Measurements from ENCODE around the gene ANO2. TPM values are rescaled to one million over a fixed set of nuclear protein-coding genes. Genes with fewer than 3 reads are reported as not detected.

ANO2 gene
- total RNA-seq, 2 donors from 2014 or later, result not detected

DNA sequence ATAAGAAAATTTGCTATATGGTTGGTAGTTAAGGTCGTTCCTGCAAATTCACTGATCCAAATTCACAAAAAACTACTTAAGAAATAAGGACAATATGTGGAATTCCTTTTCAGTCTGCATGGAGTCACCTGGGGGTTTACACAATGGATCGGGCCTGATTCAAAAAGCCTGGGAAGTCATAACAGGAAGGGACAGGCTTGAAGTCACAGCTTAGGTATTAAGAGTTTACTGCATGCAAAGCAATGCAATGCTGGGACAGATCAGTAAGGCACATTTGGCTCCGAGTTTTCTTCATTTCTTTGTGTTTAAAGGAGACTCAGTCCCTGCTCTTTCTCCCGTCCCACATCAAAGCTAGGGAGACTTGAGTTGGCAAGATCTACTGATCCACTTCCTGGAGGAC is 359.9 kb downstream of the ANO2 start:
- no peak for DNase-seq (ENCODE audit: low spot score)
- Mint-ChIP-seq H3K4me1 (ENCODE audit: low read depth in 2 of 2) (no peaks in the 10 kb centered on the region), H3K27ac (no peak overlapping the region), H3K27me3 (peaks cover 4 to 5% of the 10 kb centered on the region in 2 donors), H3K36me3 (no peaks in the 10 kb centered on the region), H3K9me3 (no peaks in the 10 kb centered on the region), H3K4me3 (no peak overlapping the region)
- ATAC-seq, result no peak

DNA sequence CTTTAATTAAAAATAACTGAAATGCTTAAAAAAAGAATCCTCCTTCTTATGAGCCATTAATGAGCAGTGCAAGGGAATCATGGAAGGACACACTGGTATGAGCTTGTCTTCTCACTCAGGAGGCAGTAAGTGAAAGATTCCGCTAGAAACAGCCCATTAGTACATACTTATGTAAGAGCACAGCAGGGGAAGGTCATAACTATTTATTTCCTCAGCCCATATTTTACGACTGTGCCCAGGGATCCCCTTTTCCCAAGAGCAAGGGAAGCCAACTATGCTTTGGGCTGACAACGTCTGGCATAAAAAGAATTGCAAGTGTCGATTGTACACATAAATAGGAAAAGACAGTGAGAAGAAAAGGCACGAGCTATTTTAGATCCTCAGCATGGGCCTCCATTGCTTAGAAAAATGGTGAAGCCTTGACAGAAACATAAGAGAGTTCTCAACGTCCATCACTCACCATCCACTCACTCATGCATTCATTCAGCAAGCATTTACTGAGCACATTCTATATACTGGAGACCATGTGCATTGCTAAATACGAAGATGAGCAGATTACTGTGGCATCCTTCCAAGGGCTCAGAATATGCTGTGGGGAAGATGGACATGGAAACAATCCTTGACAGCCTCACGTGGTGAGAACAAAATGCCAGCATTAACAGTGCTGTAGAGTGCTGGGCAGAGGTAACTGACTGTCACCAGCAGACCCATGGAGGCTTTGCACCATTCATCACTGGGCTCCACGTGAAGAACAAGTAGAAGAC is 360.5 kb downstream of the ANO2 start:
- Mint-ChIP-seq H3K36me3 (no peaks in the 10 kb centered on the region), H3K4me3 (no peak overlapping the region), H3K27me3 (peaks cover 4 to 5% of the 10 kb centered on the region in 2 donors), H3K4me1 (ENCODE audit: low read depth in 2 of 2) (no peaks in the 10 kb centered on the region), H3K9me3 (no peaks in the 10 kb centered on the region), H3K27ac (no peak overlapping the region)
- DNase-seq (ENCODE audit: low spot score) (no peak), ATAC-seq (no peak)

DNA sequence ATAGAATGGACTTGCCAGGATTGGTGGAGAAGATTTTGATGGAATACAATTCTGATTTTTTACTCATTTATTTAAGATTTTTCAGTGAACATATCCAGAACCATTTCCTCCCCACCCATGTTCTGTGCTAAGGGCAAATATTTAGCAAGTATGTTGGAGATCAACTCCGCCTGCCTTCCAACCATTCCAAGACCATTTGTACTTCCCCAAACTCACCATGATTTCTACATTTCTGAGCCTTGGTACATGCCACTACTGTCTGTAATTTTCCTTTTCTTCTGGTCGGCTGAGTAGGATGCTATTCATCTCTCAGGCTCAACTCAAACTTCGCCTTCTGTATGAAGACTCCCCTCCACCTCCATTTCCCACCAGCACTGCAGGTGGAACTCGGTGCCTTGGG is 362.5 kb downstream of the ANO2 start:
- Mint-ChIP-seq H3K27ac (no peak overlapping the region), H3K9me3 (no peaks in the 10 kb centered on the region), H3K4me3 (no peak overlapping the region), H3K36me3 (no peaks in the 10 kb centered on the region), H3K4me1 (ENCODE audit: low read depth in 2 of 2) (no peaks in the 10 kb centered on the region), H3K27me3 (peaks cover 4 to 5% of the 10 kb centered on the region in 2 donors)
- ATAC-seq (no peak), DNase-seq (ENCODE audit: low spot score) (no peak)

DNA sequence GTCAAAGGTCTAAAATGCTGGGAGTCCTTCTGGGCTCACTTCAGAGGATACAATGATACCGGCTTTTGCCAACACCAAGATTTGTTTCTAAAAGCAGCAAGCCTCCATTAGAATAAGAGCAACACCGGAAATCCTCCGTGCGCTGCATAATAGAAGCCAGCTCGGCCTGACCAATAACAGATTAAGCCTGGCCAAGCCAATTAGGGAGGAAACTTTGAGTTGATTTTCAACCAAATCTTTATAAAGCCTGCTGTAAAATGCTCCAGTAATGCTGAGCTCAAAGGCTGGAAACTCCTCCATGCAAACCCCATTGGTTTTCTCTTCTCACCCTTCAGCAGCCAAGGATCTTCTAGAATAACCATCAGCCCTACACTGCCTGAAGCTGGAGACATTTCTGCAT is 363.0 kb downstream of the ANO2 start:
- Mint-ChIP-seq H3K36me3 (no peaks in the 10 kb centered on the region), H3K4me1 (ENCODE audit: low read depth in 2 of 2) (no peaks in the 10 kb centered on the region), H3K27me3 (peaks cover 4 to 5% of the 10 kb centered on the region in 2 donors), H3K9me3 (no peaks in the 10 kb centered on the region), H3K27ac (no peak overlapping the region), H3K4me3 (no peak overlapping the region)
- ATAC-seq (no peak), DNase-seq (ENCODE audit: low spot score) (no peak)

DNA sequence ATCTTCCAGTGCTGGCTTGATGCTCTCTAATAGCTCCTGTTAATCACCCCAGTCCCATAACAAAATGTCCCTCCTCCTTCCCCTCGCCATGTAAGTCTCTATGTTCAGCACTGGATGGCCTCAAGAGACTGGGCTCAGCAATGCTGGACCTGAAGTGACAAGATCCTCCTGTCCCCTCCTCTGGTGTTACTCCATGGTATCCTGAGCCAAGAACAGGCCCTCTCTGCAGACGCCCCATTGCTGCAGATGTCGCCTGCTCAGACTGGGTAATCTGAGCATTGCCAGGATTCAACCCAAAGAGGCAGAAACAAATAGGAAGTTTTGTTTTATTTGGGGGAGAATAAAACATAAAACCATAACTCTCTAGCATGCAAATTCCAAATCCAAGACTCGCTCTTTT is 363.4 kb downstream of the ANO2 start:
- H3K27ac Mint-ChIP-seq, result no peak overlapping the region
- no peaks in the 10 kb centered on the region for H3K4me1 Mint-ChIP-seq (ENCODE audit: low read depth in 2 of 2)
- peaks cover 4 to 5% of the 10 kb centered on the region in 2 donors for H3K27me3 Mint-ChIP-seq

DNA sequence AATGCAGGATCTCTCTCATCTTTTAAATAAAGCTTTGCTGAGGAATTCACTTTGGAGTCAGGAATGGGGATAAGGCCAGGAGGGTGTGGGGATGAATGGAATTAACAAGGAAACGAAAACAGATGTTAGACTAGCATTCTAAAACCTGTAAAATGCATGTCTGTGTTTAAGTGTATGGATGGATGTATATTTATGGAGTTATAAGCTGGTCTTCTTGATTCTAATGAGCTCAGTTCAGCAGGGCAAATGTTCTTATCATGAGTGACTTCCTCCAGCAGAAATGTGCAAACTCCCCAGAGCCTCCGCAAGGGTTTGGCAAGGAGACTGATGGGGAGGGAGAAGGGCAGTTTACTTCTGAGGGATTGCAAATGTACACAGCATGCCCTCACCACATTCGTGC is 364.0 kb downstream of the ANO2 start:
- Mint-ChIP-seq H3K27ac (no peak overlapping the region), H3K9me3 (no peaks in the 10 kb centered on the region), H3K4me1 (ENCODE audit: low read depth in 2 of 2) (no peaks in the 10 kb centered on the region), H3K36me3 (no peaks in the 10 kb centered on the region), H3K4me3 (no peak overlapping the region), H3K27me3 (peaks cover 4 to 5% of the 10 kb centered on the region in 2 donors)
- ATAC-seq, result no peak
- no peak for DNase-seq (ENCODE audit: low spot score)

More for the DNA sequence above, 363.4 kb downstream of the ANO2 start:
- DNase-seq (ENCODE audit: low spot score) (no peak), ATAC-seq (no peak)
- Mint-ChIP-seq H3K36me3 (no peaks in the 10 kb centered on the region), H3K9me3 (no peaks in the 10 kb centered on the region), H3K4me3 (no peak overlapping the region)

DNA sequence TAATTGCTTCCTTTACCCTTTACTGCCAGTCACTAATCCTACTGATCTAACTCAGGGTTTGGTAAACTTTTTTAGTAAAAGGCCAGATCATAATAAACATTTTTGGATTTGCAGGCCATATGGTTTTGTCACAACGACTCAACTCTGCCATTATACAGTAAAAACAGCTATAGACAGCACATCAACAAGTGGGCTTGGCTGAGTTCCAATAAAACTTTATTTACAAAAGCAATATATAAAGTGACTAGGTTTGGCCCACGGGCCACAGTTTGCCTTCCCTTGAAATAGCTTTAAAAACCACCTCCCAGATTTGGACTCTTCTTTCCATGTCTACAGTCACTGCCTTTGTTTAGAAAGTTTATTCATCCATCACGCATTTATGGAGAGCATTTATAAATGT is 366.3 kb downstream of the ANO2 start:
- no peak overlapping the region for H3K27ac Mint-ChIP-seq

DNA sequence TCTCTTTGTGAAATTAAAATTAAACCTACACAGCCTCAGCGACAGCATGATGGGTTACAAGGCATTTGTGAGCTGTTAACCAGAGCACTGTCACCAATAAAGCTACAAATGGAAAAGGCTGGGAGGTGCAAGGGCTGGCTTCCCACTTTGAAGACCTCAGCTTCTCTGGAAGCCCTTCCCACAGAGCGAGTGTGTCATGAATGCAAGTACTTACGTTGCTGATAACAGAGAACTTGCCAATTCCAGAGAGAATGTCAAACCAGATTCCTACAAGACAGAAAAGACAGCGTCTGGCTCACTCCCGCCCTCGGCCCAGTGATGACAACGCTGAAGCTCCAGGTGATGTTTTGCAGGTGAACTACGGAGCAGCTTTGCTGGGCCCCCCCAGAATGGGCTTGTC is 367.3 kb downstream of the ANO2 start:
- DNase-seq (ENCODE audit: low spot score) (no peak), ATAC-seq (no peak)
- Mint-ChIP-seq H3K9me3 (no peaks in the 10 kb centered on the region), H3K36me3 (no peaks in the 10 kb centered on the region), H3K4me3 (no peak overlapping the region), H3K4me1 (ENCODE audit: low read depth in 2 of 2) (no peaks in the 10 kb centered on the region), H3K27ac (no peak overlapping the region), H3K27me3 (peaks cover 10 to 19% of the 10 kb centered on the region in 2 donors)

More for the DNA sequence above, 366.3 kb downstream of the ANO2 start:
- peaks cover 10 to 19% of the 10 kb centered on the region in 2 donors for H3K27me3 Mint-ChIP-seq
- H3K36me3 Mint-ChIP-seq, result no peaks in the 10 kb centered on the region
- no peaks in the 10 kb centered on the region for H3K4me1 Mint-ChIP-seq (ENCODE audit: low read depth in 2 of 2)
- ATAC-seq (no peak), DNase-seq (ENCODE audit: low spot score) (no peak)
- no peak overlapping the region for H3K4me3 Mint-ChIP-seq
- no peaks in the 10 kb centered on the region for H3K9me3 Mint-ChIP-seq

DNA sequence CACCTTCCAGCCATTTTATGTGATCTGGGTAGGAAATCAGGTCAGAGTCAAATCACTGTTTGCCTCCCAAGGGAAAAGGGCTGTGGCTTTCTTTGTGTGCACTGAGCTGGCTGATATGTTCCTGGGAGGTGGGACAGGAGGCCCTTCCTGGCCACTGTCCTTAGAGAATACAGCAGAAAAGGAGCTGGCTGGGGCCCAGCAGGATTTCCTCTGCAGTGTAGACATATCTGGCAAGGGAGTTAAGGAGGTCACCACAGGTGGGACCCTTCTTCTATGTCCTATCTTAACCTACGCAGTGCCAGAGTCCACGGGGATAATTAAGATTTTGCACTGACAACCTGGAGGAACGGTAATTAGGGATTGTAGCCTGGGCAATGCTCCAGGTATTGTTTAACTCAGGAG is 367.8 kb downstream of the ANO2 start:
- Mint-ChIP-seq H3K27me3 (peaks cover 12 to 24% of the 10 kb centered on the region in 2 donors), H3K9me3 (no peaks in the 10 kb centered on the region), H3K4me1 (ENCODE audit: low read depth in 2 of 2) (no peaks in the 10 kb centered on the region), H3K36me3 (no peaks in the 10 kb centered on the region), H3K27ac (no peak overlapping the region), H3K4me3 (no peak overlapping the region)
- ATAC-seq (no peak), DNase-seq (ENCODE audit: low spot score) (no peak)

DNA sequence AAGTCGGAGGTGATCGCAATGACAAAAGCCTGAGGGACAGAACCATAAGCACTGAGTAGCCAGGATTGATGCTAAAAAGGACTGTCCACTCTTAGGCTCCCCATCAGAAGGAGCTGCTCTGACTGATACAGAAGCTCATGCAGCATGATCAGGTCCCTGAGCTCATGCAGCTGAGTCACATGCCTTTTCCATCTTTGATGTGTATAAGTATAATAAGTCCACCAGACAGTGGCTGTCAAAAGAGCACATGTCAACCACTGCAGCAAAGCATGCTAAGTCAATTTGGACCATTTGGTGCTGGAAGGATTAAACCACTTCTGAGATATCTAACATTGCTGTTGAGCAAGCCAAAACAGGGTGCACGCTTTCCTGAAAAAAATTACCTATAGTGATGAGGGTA is 369.1 kb downstream of the ANO2 start:
- no peaks in the 10 kb centered on the region for H3K4me1 Mint-ChIP-seq (ENCODE audit: low read depth in 2 of 2)
- no peaks in the 10 kb centered on the region for H3K36me3 Mint-ChIP-seq

DNA sequence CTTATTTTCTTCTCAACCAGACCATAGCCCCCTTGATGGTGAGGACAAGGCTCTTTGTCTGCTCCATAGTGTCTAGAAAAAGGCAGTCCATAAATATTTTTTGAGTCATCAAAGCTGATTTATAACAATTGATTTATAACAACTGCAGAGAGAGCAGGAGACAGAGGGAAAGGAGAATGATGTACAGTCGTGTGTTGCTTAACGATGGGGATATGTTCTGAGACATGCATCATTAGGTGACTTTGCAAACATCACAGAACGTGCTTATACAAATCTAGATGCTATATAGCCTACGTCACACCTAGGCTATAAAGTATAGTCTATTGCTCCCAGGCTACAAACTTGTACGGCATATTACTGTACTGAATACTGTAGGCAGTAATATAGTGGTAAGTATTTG is 369.8 kb downstream of the ANO2 start:
- Mint-ChIP-seq H3K27me3 (peaks cover 14 to 28% of the 10 kb centered on the region in 2 donors), H3K4me1 (ENCODE audit: low read depth in 2 of 2) (no peaks in the 10 kb centered on the region), H3K9me3 (no peaks in the 10 kb centered on the region), H3K36me3 (no peaks in the 10 kb centered on the region), H3K4me3 (no peak overlapping the region), H3K27ac (no peak overlapping the region)
- no peak for ATAC-seq
- no peak for DNase-seq (ENCODE audit: low spot score)

More for the DNA sequence above, 369.1 kb downstream of the ANO2 start:
- H3K27me3 Mint-ChIP-seq, result peaks cover 14 to 33% of the 10 kb centered on the region in 2 donors
- H3K9me3 Mint-ChIP-seq, result no peaks in the 10 kb centered on the region
- no peak for DNase-seq (ENCODE audit: low spot score)
- no peak for ATAC-seq
- H3K27ac Mint-ChIP-seq, result no peak overlapping the region
- H3K4me3 Mint-ChIP-seq, result no peak overlapping the region

DNA sequence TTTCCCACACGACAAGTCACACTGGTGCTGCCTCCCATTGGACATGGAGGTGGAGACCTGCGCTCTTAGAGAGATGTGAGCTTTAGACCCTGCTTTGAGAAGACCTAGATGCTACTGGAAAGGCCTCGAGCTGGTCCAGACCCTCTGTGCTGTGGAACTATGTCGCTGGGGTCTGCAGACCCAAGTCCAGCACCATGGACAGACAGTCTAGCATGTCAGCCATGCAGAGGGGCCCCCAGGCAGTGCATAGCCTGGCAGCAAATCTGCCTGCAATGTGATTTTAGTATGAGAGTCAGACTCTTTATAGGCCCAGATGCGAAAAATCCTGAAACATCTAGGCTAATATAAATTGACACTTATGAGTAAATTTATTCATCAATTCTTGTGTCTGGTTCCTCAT is 371.7 kb downstream of the ANO2 start:
- Mint-ChIP-seq H3K9me3 (no peaks in the 10 kb centered on the region), H3K27me3 (peaks cover 18 to 28% of the 10 kb centered on the region in 2 donors), H3K4me1 (ENCODE audit: low read depth in 2 of 2) (no peaks in the 10 kb centered on the region), H3K36me3 (no peaks in the 10 kb centered on the region), H3K27ac (no peak overlapping the region), H3K4me3 (no peak overlapping the region)
- ATAC-seq, result no peak
- DNase-seq (ENCODE audit: low spot score), result no peak

DNA sequence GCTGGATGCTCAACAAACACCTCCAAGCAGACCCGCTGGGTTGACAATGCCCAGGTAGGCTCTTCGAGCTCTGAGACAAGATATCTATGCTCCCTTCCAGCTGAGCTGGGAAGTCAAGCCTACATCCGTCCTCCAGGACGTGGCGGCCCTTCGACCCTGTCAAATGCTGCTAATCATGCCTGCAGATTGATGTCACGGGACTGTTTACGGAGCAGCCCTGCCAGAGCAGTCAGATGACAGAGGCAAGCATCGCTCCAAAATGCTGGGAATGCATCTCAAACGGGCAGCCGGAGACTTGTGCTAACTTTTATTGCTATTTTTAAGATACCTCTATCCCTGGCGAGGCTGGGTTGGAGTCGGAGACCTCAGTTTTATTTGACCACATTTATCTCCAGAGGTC is 373.9 kb downstream of the ANO2 start:
- H3K9me3 Mint-ChIP-seq, result no peaks in the 10 kb centered on the region
- H3K4me1 Mint-ChIP-seq (ENCODE audit: low read depth in 2 of 2), result no peaks in the 10 kb centered on the region
- no peaks in the 10 kb centered on the region for H3K36me3 Mint-ChIP-seq
- no peak overlapping the region for H3K4me3 Mint-ChIP-seq
- no peak overlapping the region for H3K27ac Mint-ChIP-seq
- H3K27me3 Mint-ChIP-seq, result peaks cover 27 to 45% of the 10 kb centered on the region in 2 donors
- DNase-seq (ENCODE audit: low spot score), result no peak
- no peak for ATAC-seq

DNA sequence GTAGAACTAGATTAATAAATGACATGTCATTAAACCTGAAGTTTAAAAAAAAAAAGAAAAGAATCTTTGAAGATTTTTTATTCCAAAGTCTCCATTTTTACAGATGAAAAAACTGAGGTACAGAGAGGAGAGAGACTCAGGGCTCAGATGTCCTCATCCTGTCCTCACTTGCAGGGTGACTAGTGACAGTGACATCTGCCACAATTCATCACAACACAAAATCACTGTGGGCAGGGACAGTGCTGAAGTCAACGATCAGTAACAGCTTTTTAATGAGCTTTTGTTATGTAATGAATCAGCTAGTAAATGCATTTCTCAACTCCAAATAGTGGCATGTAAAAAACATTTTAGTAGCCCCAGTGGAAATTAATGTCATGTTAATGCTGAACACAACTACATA is 374.6 kb downstream of the ANO2 start:
- H3K4me1 Mint-ChIP-seq (ENCODE audit: low read depth in 2 of 2), result no peaks in the 10 kb centered on the region
- H3K27me3 Mint-ChIP-seq, result peaks cover 27 to 45% of the 10 kb centered on the region in 2 donors
- ATAC-seq, result no peak
- H3K27ac Mint-ChIP-seq, result no peak overlapping the region
- no peaks in the 10 kb centered on the region for H3K36me3 Mint-ChIP-seq
- H3K4me3 Mint-ChIP-seq, result no peak overlapping the region
- H3K9me3 Mint-ChIP-seq, result no peaks in the 10 kb centered on the region
- no peak for DNase-seq (ENCODE audit: low spot score)
